Liver (tissue), 9 donors: ENCODE data around the gene HIPK2. TPM values are rescaled to one million over a fixed set of nuclear protein-coding genes. Genes with fewer than 3 reads are reported as not detected.

Source experiments
- DNase-seq: peaks from one replicate; pipeline ENCODE4 v3.0.0-alpha.2; 2017; ENCODE audit warnings: low spot score
- H3K27ac ChIP-seq, 2 donors: one replicate each; pipeline ENCODE4 v1.7.0; 2013; ENCODE audit warnings: inconsistent platforms in 2 of 2, low read length in 2 of 2, control low read depth in 1 of 2, low read depth in 1 of 2, mild to moderate bottlenecking in 1 of 2
- H3K27me3 ChIP-seq, 4 donors: one replicate each; pipeline versions ENCODE4 v1.6.1 to v1.7.0; 2013; ENCODE audit warnings: low read length in 3 of 4, inconsistent platforms in 1 of 4, mild to moderate bottlenecking in 1 of 4, moderate library complexity in 1 of 4; ENCODE audit not compliant: control insufficient read depth in 4 of 4, insufficient read depth in 4 of 4
- H3K36me3 ChIP-seq, 4 donors: one replicate each; pipeline versions ENCODE4 v1.6.1 to v1.7.0; 2013; ENCODE audit warnings: low read length in 3 of 4, mild to moderate bottlenecking in 3 of 4, low read depth in 1 of 4, moderate library complexity in 1 of 4; ENCODE audit not compliant: control insufficient read depth in 4 of 4, insufficient read depth in 3 of 4
- H3K4me1 ChIP-seq, 4 donors: one replicate each; pipeline versions ENCODE4 v1.6.1 to v1.7.0; 2013; ENCODE audit warnings: low read length in 3 of 4, mild to moderate bottlenecking in 3 of 4, moderate library complexity in 1 of 4; ENCODE audit not compliant: control insufficient read depth in 4 of 4, insufficient read depth in 4 of 4
- H3K4me3 ChIP-seq, 3 donors: one replicate each; pipeline versions ENCODE4 v1.6.1 to v1.7.0; 2013; ENCODE audit warnings: low read length in 3 of 3, control low read depth in 1 of 3, low read depth in 1 of 3, mild to moderate bottlenecking in 1 of 3
- H3K9ac ChIP-seq, 2 donors: one replicate each; pipeline ENCODE4 v1.7.0; 2013; ENCODE audit warnings: low read length in 2 of 2, mild to moderate bottlenecking in 2 of 2, moderate library complexity in 2 of 2, control low read depth in 1 of 2, low read depth in 1 of 2
- H3K9me3 ChIP-seq, 4 donors: one replicate each; pipeline versions ENCODE4 v1.6.1 to v1.7.0; 2013; ENCODE audit warnings: low read length in 3 of 4; ENCODE audit not compliant: control insufficient read depth in 4 of 4
- CTCF ChIP-seq: fragments of 150-350 bp; IDR thresholded peaks from 2 replicates; pipeline ENCODE4 v1.5.1; 2017; ENCODE audit warnings: improper control_type of control experiment, low read depth, low read length; ENCODE audit not compliant: missing input control
- EGR1 ChIP-seq, 2 donors: IDR thresholded peaks; 2 replicates each; pipeline ENCODE4 v1.6.1; 2016 to 2018; ENCODE audit warnings: antibody characterized with exemption in 2 of 2, low read depth in 2 of 2
- FOXA2 ChIP-seq: IDR thresholded peaks from 2 replicates; pipeline ENCODE4 v1.6.1; 2016; ENCODE audit warnings: antibody characterized with exemption
- GABPA ChIP-seq, 2 donors: IDR thresholded peaks in 1 of 2; conservative IDR thresholded peaks in 1 of 2; 2 replicates each; pipeline ENCODE4 v1.6.1; 2016; ENCODE audit warnings: antibody characterized with exemption in 2 of 2, mild to moderate bottlenecking in 1 of 2, moderate library complexity in 1 of 2
- HNF4A ChIP-seq, 2 donors: conservative IDR thresholded peaks; 2 replicates each; pipeline ENCODE4 v1.6.1; 2016; ENCODE audit warnings: antibody characterized with exemption in 2 of 2, mild to moderate bottlenecking in 2 of 2
- NR2F2 ChIP-seq: IDR thresholded peaks from 2 replicates; pipeline ENCODE4 v1.6.1; 2016; ENCODE audit warnings: antibody characterized with exemption
- SP1 ChIP-seq: IDR thresholded peaks from 2 replicates; pipeline ENCODE4 v1.6.1; 2018; ENCODE audit warnings: antibody characterized with exemption, mild to moderate bottlenecking
- TAF1 ChIP-seq: conservative IDR thresholded peaks from 2 replicates; pipeline ENCODE4 v1.6.1; 2016; ENCODE audit warnings: antibody characterized with exemption, mild to moderate bottlenecking
- WGBS: extraction: QIAGEN DNeasy Blood & Tissue Kit; methylation state at CpG from one replicate; pipeline ENCODE4 v1.1.7; 2013; 5-methylcytosine and 5-hydroxymethylcytosine counted together
- polyA plus RNA-seq, 2 donors: library from polyadenylated mRNA; stranded (reverse) in 1 of 2; unstranded in 1 of 2; fragments of 200-250 nt in 1 of 2; fragments of >200 nt in 1 of 2; fragmentation: Nextera tagmentation in 1 of 2; extraction: Ambion mirVana in 1 of 2; gene quantifications; one replicate each; pipeline versions ENCODE4 v1.2.1 to v1.2.3, GENCODE V29; 2013 to 2015
- total RNA-seq, 2 donors: library from RNA; depleted of rRNA; stranded (reverse); fragments of >200 nt; gene quantifications; one replicate each; pipeline ENCODE4 v1.2.3, GENCODE V29; 2014
- TF ChIP-seq, protein P1 (sequence below): IDR thresholded peaks from 2 replicates; pipeline ENCODE4 v1.6.1; 2016; ENCODE audit warnings: antibody characterized with exemption
- TF ChIP-seq, protein P2 (sequence below): IDR thresholded peaks from 2 replicates; pipeline ENCODE4 v1.6.1; 2016; ENCODE audit warnings: antibody characterized with exemption
- TF ChIP-seq, protein P3 (sequence below): IDR thresholded peaks from 2 replicates; pipeline ENCODE4 v1.6.1; 2016; ENCODE audit warnings: antibody characterized with exemption, mild to moderate bottlenecking
- donor health status: healthy.
- donor health status: healthy.
- donor health status: healthy.
- donor health status: healthy.
- donor health status: healthy.

Gene HIPK2
- total and polyA plus RNA-seq, 4 donors: 13.1 to 48.8 (median 16.6) TPM

GRCh38 chr7:139769761-139770160, 8.0 kb downstream of the HIPK2 start:
- WGBS: 70% methylated on average over 6 of the region's 6 CpGs
- peaks cover 10 to 79% (median 53%) of the 10 kb centered on the region in 4 donors for H3K4me1 ChIP-seq
- peaks cover 0 to 5% (median under 1%) of the 10 kb centered on the region in 4 donors for H3K36me3 ChIP-seq
- no peaks in the 10 kb centered on the region for H3K9me3 ChIP-seq
- no peak overlapping the region for H3K27ac ChIP-seq
- TF ChIP-seq, protein P1, sequence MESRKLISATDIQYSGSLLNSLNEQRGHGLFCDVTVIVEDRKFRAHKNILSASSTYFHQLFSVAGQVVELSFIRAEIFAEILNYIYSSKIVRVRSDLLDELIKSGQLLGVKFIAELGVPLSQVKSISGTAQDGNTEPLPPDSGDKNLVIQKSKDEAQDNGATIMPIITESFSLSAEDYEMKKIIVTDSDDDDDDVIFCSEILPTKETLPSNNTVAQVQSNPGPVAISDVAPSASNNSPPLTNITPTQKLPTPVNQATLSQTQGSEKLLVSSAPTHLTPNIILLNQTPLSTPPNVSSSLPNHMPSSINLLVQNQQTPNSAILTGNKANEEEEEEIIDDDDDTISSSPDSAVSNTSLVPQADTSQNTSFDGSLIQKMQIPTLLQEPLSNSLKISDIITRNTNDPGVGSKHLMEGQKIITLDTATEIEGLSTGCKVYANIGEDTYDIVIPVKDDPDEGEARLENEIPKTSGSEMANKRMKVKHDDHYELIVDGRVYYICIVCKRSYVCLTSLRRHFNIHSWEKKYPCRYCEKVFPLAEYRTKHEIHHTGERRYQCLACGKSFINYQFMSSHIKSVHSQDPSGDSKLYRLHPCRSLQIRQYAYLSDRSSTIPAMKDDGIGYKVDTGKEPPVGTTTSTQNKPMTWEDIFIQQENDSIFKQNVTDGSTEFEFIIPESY: no peak
- no peak for TF ChIP-seq SP1
- TF ChIP-seq, protein P2, sequence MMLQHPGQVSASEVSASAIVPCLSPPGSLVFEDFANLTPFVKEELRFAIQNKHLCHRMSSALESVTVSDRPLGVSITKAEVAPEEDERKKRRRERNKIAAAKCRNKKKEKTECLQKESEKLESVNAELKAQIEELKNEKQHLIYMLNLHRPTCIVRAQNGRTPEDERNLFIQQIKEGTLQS: no peak
- TF ChIP-seq TAF1: no peak
- TF ChIP-seq CTCF: no peak
- no peak for TF ChIP-seq GABPA (IDR thresholded peaks at IDR 0.05 in 1 of 2, conservative IDR thresholded peaks at IDR 0.05 in 1 of 2)
- no peak for TF ChIP-seq NR2F2
- TF ChIP-seq, protein P3, sequence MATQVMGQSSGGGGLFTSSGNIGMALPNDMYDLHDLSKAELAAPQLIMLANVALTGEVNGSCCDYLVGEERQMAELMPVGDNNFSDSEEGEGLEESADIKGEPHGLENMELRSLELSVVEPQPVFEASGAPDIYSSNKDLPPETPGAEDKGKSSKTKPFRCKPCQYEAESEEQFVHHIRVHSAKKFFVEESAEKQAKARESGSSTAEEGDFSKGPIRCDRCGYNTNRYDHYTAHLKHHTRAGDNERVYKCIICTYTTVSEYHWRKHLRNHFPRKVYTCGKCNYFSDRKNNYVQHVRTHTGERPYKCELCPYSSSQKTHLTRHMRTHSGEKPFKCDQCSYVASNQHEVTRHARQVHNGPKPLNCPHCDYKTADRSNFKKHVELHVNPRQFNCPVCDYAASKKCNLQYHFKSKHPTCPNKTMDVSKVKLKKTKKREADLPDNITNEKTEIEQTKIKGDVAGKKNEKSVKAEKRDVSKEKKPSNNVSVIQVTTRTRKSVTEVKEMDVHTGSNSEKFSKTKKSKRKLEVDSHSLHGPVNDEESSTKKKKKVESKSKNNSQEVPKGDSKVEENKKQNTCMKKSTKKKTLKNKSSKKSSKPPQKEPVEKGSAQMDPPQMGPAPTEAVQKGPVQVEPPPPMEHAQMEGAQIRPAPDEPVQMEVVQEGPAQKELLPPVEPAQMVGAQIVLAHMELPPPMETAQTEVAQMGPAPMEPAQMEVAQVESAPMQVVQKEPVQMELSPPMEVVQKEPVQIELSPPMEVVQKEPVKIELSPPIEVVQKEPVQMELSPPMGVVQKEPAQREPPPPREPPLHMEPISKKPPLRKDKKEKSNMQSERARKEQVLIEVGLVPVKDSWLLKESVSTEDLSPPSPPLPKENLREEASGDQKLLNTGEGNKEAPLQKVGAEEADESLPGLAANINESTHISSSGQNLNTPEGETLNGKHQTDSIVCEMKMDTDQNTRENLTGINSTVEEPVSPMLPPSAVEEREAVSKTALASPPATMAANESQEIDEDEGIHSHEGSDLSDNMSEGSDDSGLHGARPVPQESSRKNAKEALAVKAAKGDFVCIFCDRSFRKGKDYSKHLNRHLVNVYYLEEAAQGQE: no peak
- no peak for TF ChIP-seq EGR1 (IDR thresholded peaks at IDR 0.05; ENCODE audit: low read depth in 2 of 2)
- no peak for TF ChIP-seq HNF4A (conservative IDR thresholded peaks at IDR 0.05)
- DNase-seq: no peak
- H3K27me3 ChIP-seq: no peaks in the 10 kb centered on the region
- H3K4me3 ChIP-seq: no peak overlapping the region
- H3K9ac ChIP-seq: no peak overlapping the region

GRCh38 chr7:139769066-139769465, 8.7 kb downstream of the HIPK2 start:
- Histone ChIP-seq H3K27me3 (no peaks in the 10 kb centered on the region), H3K9ac (no peak overlapping the region), H3K4me1 (peaks cover 10 to 72% (median 46%) of the 10 kb centered on the region in 4 donors), H3K9me3 (no peaks in the 10 kb centered on the region), H3K36me3 (peaks cover 0 to 5% (median under 1%) of the 10 kb centered on the region in 4 donors), H3K27ac (peak overlapping the region in 1 of 2 donors; percentile 46), H3K4me3 (no peak overlapping the region)
- 93% methylated on average over 10 of the region's 10 CpGs for WGBS
- no peak for DNase-seq
- TF ChIP-seq FOXA2: no peak
- no peak for TF ChIP-seq NR2F2
